ENCODE data around the gene RBM3.

Gene RBM3

DNA sequence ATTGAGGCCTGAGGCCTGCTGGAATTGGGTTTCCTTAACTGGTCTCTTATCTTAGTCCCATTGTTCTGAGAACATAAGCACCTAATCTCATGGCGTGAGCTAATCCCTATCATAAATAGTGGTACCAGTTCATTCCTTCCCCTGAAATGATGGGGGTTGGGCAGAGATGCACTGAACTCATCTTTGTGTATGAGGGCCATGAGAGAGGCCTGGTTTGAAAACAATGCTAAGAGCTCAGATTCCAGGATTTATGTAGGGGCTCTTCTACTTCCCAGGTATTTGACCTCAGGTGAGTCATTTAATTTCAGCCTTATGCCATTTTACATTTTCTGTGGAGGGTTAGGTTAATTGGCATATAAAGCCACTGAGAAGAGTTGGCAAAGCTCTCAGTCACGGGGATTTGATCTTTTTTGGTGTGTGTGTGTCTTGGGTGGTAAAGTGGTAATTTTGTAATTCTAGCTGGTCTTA is 4.4 kb downstream of the RBM3 start:
- DNase-seq = no peak

DNA sequence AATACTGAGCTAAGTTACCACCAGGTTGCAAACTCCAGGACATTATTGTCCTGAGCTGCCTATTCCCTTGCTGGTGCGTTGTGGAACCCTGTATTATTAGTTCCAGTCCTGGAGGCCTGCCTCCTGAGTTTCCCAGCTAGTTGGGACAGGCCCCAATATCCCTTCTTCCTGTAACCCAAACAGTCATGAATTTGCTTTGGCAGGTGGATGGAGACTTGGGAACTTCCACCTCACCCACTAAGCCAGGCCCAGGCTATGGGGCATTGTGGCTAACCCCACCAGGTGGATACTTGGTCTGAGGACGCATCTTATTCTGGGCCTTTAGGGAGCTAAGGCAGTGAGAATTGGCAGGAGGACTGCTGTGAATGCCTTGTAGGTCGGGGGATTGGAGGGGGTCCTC is 5.0 kb downstream of the RBM3 start:
- no peak for DNase-seq

DNA sequence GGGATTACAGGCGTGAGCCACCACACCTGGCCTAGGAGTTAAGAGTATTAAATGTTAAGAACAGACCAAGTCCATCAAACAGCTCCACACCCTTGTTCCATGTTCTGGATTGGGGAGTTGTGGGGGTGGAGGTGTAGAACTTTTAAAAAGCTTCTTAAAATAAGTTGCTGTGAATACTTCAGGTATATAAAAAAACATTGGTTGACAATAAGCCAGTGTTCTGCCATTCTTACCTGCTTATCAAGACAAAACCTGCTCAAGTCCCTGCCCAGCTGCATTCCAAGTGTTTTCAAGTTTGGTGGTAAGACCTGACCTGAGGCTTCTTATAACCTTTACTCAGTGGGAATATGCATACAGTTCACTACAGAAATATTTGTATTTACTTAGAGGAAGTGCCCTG is 6.4 kb downstream of the RBM3 start:
- no peak for DNase-seq

DNA sequence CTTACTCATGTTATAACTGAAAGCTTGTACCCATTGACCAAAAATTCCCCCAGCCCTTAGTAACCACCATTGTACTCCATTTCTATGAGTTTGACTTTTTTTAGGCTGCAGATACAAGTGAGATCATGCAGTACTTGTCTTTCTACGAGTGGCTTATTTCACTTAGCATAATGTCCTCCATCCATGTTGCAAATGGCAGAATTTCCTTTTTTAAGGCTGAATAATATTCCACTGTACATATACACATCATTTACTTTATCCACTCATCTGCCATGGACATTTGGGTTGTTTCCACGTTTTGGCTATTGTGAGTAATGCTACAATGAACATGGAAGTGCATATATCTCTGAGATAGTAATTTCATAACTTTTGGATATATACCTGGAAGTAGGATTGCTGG is 10.4 kb downstream of the RBM3 start:
- no peak for DNase-seq

DNA sequence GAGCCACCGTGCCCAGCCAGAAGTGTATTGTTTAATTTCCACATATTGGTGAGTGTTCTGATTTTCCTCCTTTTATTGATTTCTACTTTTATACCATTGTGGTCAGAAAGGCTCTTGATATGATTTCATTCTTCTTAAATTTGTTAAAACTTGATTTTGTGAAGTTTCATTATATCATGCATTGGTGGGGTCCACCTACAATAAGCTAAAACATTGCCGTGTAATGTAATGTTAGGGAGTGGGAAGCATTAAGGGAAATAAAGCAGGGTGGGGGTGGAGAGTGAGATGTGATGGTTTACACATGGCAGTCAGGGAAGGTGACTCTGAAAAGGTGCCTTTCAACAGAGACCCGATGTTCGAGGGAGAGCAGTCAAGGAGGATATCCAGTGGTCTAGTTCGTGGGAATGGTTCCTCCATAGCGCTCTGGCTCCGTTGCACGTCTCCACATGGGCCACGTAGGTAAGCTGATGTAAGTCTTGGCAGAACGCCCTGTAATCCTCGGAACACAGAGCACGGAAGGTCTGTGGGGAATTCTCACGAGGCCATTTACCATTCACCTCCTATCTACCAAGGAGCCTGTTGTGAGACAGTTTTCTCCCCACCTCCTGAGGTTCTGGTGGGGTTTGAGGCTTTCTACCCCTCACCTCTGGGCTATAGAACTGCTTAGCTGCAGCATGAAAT is 15.3 kb downstream of the RBM3 start:
- DNase-seq = peak in 1 of 14 donors; percentile 0

DNA sequence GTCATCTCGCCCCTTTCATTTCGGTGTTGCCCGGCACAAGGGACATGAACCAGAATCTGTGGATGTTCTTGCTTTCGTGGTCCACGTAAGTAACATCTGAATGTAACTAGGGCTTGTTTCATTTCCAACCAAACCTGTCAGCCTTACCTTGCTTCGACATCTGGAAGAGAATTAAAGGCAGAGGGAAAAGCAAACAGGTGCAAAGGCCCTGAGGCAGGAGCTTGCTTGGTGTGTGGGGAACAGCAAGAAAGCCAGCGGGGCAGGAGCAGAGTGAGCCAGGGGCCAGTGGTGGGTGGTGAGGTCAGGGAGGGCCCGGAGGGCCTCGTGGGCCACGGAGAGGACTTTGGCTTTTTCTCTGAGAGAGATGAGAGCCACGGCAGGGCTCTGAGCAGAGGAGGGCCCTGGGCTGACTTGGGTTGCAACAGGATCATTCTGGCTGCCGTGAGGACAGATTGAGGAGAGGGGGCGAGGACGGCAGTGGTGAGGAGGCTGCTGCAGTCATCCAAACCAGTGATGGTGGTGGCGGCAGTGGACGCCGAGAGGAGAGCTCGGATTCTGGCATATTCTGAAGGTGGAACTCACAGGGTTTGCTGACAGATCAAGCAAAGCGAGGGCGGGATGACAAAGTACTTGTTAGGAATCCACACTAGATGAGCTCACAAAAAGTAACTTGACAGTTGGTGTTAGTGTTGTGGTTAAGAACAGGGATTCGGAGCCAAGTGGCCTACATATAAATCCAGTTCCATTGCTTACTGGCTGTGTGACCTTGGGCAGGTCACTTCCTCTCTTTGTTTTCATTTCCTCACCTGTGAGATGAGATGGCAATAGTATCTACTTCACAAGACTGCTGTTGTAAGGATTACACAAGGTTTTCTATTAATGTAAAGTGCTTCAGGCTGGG is 16.2 kb downstream of the RBM3 start:
- no peak for DNase-seq

DNA sequence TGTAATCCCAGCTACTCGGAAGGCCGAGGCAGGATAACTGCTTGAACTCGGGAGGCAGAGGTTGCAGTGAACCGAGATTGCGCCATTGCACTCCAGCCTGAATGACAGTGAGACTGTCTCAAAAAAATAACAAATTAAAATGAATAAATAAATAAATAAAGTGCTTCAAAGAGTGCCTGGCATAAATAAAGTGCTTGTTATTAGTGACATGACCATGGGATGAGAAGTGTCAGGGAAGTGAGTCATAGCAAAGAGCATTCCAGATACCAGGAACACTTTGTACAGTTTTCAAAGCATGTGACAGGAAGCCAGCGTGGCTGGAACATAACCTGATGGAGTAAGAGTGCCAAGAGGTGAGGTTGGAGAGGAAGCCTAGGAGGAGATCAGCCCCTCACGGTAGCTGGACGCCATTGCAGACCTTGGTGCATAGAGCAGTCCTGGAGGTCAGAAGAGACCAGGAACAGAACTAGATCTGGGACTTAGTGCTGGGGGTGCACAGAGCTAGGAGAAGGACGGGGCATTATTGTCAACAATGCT is 17.0 kb downstream of the RBM3 start:
- DNase-seq = no peak

DNA sequence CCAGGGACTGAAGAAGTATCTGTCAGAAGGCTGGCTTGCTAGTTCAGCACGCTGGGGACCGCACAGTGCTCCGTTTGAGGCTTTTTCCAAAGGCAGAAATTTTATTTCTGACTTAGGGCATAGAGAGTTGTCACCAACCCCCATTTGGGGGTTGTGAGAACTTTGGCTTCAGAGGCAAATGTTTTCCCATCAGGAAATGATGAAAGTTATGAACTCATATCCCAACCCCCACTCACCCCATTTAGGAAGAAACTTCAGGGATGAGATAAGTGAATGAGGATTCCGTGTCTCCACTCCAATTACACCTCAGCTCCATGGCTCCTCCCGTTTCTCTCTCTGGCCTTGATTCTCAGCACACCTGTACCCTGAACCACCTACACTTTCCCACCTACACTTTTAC is 18.7 kb downstream of the RBM3 start:
- DNase-seq = no peak

DNA sequence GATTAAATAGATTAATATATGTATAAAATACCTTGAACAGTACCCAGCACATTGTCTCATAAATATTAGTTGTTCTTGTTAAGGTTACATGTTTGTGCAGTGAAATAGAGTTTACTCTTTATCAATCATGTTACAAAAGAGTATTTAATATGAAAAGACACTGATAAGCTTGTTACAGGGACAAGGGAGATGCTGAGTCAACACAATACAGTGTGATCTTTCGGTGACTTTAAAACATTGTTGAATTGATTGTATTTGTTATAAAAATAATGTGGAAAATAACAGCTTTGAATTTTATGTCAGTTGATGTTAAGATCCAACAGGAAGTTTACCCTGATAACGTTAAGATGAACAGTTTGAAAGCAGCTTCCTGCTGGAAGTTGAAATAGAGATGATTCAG is 21.6 kb downstream of the RBM3 start:
- no peak for DNase-seq

DNA sequence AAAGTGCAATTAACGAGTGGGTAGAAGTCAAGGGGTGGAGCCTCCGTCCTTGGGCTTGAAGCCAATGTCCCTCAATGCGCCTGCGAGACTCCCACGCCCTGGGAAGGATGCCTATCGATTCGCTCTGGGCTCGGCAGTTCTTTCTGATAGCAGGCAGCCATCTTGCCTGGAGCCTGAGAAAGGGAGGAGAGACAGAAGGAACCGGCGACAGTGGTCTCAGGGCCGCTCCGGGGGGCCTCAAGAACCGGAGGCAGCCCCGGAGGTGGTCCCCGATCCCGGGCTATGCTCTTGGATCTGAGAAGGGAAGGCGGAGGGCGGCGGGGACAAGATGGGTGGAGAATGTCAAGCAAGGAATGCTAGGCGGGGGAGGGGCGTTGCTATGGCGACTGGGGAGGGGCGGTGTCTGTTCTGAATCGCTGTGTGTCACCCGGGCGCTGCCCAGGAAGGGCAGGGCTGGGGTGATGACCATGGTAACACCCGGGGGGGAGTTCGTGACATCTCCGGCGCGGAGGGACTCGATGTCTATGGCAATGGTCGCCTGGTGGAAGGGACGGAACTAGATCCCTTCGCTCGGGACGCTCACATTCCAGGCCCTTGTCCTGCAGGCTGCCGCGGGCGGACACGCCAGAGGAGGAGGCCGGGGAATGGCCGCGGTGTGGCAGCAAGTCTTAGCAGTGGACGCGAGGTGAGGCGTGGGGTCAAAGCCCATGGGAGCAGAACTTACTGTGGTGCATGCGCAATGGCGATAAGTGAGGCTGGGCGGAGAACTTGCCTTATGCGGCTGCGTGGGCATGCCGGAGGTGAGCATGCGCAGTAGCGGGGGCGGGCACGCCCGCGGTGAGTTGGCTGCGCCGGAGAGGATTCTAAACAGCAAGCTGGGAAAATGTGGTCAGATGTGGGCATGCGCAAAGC is 23.3 kb downstream of the RBM3 start, which contains the start of gene WDR13:
TSS of gene WDR13 (plus strand) at position 140 of the 912 bp plus-strand sequence. CDS start at position 645, 505 bp downstream.
- peak; percentile 29 to 90 (median 85) for DNase-seq

DNA sequence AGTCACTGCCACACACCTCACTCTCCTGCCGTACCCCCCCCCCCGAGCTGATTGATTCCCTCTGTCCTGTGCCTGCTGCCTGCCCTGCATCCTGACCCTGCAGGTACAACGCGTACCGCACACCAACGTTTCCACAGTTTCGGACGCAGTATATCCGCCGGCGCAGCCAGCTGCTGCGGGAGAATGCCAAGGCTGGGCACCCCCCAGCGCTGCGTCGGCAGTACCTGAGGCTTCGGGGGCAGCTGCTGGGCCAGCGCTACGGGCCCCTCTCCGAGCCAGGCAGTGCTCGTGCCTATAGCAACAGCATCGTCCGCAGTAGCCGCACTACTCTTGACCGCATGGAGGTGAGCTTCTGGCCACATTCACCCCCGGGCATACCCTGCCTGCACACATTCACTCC is 24.3 kb downstream of the RBM3 start:
- no peak for DNase-seq

DNA sequence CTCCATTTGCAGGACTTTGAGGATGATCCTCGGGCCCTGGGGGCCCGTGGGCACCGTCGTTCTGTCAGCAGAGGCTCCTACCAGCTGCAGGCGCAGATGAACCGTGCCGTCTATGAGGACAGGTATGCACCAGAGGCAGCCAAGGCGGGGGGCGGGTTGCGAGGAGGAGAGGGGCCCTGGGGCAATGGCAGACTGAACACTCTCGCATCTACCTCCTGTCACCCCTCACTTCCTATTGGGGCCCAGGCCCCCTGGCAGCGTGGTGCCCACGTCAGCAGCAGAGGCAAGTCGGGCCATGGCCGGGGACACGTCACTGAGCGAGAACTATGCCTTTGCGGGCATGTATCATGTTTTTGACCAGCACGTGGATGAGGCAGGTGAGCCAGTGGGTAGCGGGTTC is 25.1 kb downstream of the RBM3 start:
- DNase-seq = no peak

DNA sequence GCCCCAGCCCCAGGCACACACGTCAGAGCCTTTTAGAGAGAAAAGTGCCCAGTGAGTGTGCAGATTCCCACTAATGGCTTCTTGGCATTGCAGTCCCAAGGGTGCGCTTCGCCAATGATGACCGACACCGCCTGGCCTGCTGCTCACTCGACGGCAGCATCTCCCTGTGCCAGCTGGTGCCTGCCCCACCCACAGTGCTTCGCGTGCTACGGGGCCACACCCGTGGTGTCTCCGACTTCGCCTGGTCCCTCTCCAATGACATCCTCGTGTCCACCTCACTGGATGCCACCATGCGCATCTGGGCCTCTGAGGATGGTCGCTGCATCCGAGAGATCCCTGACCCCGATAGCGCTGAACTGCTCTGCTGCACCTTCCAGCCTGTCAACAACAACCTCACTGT is 25.9 kb downstream of the RBM3 start:
- DNase-seq = no peak

DNA sequence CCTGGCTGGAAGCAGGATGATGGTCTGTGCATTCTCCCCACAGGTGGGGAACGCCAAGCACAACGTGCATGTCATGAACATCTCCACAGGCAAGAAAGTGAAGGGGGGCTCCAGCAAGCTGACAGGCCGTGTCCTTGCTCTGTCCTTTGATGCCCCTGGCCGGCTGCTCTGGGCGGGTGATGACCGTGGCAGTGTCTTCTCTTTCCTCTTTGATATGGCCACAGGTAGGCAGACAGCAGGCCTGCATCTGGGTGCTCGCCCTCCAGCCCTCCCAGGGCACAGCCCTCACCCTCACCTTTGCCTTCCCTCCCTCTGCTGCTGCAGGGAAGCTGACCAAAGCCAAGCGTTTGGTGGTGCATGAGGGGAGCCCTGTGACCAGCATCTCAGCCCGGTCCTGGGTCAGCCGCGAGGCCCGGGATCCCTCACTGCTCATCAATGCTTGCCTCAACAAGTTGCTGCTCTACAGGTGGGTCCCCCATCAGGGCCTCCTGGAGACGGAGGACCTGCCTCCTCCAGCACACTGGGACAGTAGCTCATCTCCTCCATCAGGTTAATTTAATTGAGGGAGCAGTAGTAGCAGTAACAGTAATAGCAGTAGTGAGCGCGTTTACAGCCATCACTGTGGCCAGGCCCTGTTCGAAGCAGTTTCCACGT is 27.6 kb downstream of the RBM3 start:
- DNase-seq = no peak

DNA sequence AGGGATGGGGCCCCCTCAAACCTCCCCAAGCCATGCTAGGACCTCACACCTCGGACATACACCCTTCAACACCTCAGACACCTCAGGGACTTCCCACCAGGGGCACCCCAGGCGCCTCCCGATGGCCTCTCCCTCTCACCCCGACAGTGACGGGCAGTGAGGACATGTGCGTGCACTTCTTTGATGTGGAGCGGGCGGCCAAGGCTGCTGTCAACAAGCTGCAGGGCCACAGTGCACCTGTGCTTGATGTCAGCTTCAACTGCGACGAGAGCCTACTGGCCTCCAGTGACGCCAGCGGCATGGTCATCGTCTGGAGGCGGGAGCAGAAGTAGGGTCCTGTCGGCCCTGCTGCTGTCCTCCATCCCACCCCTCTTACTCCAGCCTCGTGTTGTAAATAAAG is 30.4 kb downstream of the RBM3 start:
- no peak for DNase-seq

DNA sequence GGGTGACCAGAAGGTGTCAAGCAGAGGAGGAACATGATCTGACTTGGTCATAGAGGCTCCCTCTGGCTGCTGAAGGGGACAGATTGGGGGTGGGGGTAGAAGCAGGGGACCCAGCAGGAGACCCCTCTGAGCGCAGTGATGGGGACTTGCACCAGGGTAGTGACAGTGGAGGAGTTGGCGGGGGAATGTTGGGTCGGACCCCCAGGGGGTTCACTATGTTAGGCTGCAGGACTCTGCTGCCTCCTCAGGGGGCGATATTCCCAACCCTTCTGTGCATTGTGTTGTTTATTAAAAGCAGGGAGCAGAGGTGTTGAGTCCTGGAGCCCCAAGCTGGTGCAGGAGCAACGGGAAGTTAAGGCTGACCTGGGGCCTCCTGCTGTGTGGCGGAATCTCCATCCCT is 31.8 kb downstream of the RBM3 start:
- DNase-seq = no peak

DNA sequence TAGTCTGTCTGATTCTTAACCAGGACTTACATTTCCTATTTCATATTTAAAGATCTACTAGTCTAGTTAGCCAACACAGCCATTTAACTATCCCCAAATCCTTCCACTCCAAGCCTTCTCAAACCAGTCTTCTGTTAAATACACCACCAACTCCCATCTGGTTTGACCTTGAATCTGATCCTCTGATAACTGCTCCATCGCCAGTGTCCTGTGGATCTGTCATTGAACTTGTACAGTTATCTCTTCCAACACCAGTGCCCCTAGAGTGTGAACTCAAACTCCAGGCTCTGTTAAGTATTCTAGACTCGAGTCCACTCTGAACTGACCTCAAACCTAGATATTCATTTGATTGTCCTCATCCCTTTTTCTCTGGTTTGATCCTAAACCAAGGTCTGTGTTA is 37.4 kb downstream of the RBM3 start:
- DNase-seq = no peak

DNA sequence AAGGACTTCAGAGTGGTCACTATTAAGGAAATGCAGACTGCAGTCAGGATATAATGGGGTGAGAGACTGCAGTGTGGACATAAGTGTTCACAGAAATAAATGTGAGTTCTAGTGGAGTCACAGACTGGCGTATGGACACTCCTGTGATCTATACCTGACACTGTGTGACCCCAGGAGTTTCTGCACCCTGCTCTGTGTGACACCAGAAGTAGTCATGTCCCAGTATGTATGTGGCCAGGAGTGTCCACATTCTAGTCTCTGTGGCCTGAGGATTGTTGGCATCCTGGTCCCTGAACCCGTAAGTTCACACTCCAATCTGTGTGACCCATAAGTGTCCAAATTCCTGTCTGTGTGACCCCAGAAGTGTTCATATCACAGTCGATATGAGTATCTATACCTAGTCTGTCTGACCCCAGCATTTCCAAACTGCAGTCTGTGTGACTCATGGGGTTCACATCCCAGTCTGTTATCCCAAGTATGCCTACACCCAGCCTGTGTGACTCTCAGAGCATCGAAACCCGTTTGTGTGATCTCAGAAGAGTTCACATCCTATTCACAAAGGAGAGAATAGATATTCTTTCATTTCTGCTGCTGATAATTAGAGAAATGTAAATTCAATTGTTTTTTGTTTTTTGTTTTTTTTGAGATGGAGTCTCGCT is 39.3 kb downstream of the RBM3 start:
- no peak for DNase-seq

DNA sequence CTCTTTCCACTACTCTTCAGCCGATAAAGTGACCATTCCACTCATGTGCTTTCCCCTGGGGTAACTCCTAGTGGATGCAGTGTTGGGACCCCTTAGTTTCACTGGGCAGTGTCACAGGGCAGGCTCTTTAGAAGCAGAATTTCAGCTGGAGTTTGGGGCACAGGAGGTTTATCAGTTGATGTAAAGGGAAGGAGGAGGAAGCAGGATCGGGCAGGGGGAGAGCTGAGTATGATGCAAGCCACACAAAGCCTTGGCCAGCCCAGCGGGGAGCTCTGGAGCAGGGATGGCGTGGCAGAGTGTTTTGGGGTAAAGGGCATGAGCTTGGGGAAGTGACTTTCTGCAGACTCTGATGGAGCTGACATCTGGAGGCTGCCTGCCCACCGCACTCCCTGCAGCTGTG is 42.3 kb downstream of the RBM3 start:
- no peak for DNase-seq

DNA sequence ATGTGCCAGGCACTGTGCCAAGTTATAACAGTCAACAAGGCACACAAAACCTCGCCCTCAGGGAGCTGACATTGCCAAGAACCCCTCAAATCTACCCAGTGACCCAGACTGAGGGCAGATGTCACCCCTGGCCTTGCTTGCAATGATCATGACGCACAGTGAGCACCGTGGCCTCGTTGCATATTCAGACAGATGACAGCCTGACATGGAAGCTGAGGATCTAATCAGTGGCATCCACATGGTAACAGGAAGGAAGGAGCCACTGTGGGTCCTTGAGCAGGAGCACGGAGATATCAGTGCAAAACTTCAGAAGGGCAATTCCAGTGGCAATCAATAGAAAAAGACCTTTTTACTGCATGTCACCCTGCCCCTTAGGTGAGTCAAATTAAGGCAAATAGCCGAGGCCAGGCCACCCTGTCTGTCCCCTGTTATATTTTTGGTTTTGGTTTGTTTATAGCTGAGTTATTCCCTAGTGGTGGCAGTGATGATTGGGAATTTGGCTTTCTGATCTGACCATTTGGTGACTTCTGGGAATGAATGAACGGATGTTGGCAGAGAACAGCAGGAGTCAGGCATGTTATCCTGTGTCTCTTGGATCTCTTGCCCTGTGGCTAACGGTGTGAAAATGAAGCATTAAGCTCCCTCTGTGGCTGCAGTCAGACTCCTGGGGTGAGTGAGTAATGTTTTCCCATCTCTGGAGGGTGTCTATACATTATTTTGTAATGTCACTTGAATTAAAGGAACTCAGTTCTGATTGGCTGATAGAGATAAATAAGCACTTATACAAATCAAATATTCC is 43.5 kb downstream of the RBM3 start:
- DNase-seq = peak in 1 of 14 donors; percentile 43

Data from C1 segment of cervical spinal cord (tissue), 14 donors.